ENCODE measurements around the gene COLQ.

Gene COLQ

GRCh38 chr3:15454965-15455364, 66.5 kb downstream of the COLQ start:
- no peak for ATAC-seq
- TF ChIP-seq ZNF8 (CRISPR knock-in tag; IDR thresholded peaks at IDR 0.05): no peak
- no peak for TF ChIP-seq POU6F1 (CRISPR knock-in tag; IDR thresholded peaks at IDR 0.05; ENCODE audit: borderline replicate concordance, low read depth)
- TF ChIP-seq ESRRG (CRISPR knock-in tag; IDR thresholded peaks at IDR 0.05): no peak
- TF ChIP-seq SNAI2 (CRISPR knock-in tag; IDR thresholded peaks at IDR 0.05): no peak
- no peak for TF ChIP-seq CREB5 (CRISPR knock-in tag; IDR thresholded peaks at IDR 0.05; ENCODE audit: low read depth)
- no peak for TF ChIP-seq OSR1 (CRISPR knock-in tag; IDR thresholded peaks at IDR 0.05)
- TF ChIP-seq ISL1 (CRISPR knock-in tag; IDR thresholded peaks at IDR 0.05): no peak
- TF ChIP-seq RARB (CRISPR knock-in tag; IDR thresholded peaks at IDR 0.05): no peak
- no peak for TF ChIP-seq CSDC2 (CRISPR knock-in tag; IDR thresholded peaks at IDR 0.05)
- TF ChIP-seq BACH2 (CRISPR knock-in tag; IDR thresholded peaks at IDR 0.05; ENCODE audit: borderline replicate concordance): no peak
- no peak for TF ChIP-seq PPARA (CRISPR knock-in tag; IDR thresholded peaks at IDR 0.05; ENCODE audit: borderline replicate concordance)
- TF ChIP-seq TSHZ2 (CRISPR knock-in tag; IDR thresholded peaks at IDR 0.05): no peak
- no peak for TF ChIP-seq TOX (CRISPR knock-in tag; IDR thresholded peaks at IDR 0.05; ENCODE audit: borderline replicate concordance)
- no peak for TF ChIP-seq TCF4 (CRISPR knock-in tag; IDR thresholded peaks at IDR 0.05; ENCODE audit: borderline replicate concordance)
- no peak for TF ChIP-seq ARNTL (CRISPR knock-in tag; IDR thresholded peaks at IDR 0.05; ENCODE audit: borderline replicate concordance, low read depth)
- TF ChIP-seq ZFP30 (CRISPR knock-in tag; IDR thresholded peaks at IDR 0.05): no peak
- TF ChIP-seq ZFP3 (CRISPR knock-in tag; IDR thresholded peaks at IDR 0.05): no peak
- no peak for TF ChIP-seq ZNF565 (CRISPR knock-in tag; conservative IDR thresholded peaks at IDR 0.05; ENCODE audit: low read depth)
- TF ChIP-seq CSRNP3 (CRISPR knock-in tag; IDR thresholded peaks at IDR 0.05): no peak

- ATAC-seq: no peak
- TF ChIP-seq ISL1 (CRISPR knock-in tag; IDR thresholded peaks at IDR 0.05): no peak
- no peak for TF ChIP-seq ESRRG (CRISPR knock-in tag; IDR thresholded peaks at IDR 0.05)
- no peak for TF ChIP-seq RARB (CRISPR knock-in tag; IDR thresholded peaks at IDR 0.05)
- no peak for TF ChIP-seq TOX (CRISPR knock-in tag; IDR thresholded peaks at IDR 0.05; ENCODE audit: borderline replicate concordance)
- TF ChIP-seq PATZ1 (CRISPR knock-in tag; IDR thresholded peaks at IDR 0.05; ENCODE audit: borderline replicate concordance): no peak
- TF ChIP-seq BACH2 (CRISPR knock-in tag; IDR thresholded peaks at IDR 0.05; ENCODE audit: borderline replicate concordance): no peak
- TF ChIP-seq OSR1 (CRISPR knock-in tag; IDR thresholded peaks at IDR 0.05): no peak
- TF ChIP-seq CSRNP3 (CRISPR knock-in tag; IDR thresholded peaks at IDR 0.05): no peak
- no peak for TF ChIP-seq CSDC2 (CRISPR knock-in tag; IDR thresholded peaks at IDR 0.05)
- TF ChIP-seq ARNTL (CRISPR knock-in tag; IDR thresholded peaks at IDR 0.05; ENCODE audit: borderline replicate concordance, low read depth): no peak
- TF ChIP-seq CREB5 (CRISPR knock-in tag; IDR thresholded peaks at IDR 0.05; ENCODE audit: low read depth): no peak
- TF ChIP-seq GLIS3 (CRISPR knock-in tag; IDR thresholded peaks at IDR 0.05): no peak
- TF ChIP-seq ZFP30 (CRISPR knock-in tag; IDR thresholded peaks at IDR 0.05): no peak
- TF ChIP-seq SNAI2 (CRISPR knock-in tag; IDR thresholded peaks at IDR 0.05): no peak
Measured at GRCh38 chr3:15453991-15454625, 67.4 kb downstream of the COLQ start.
